Keratinocyte (primary cell): ENCODE measurements around the gene USP20. TPM values are rescaled to one million over a fixed set of nuclear protein-coding genes. Genes with fewer than 3 reads are reported as not detected.

ENCODE experiments used
- DNase-seq: peaks from one replicate; pipeline ENCODE4 v3.0.0-alpha.2; 2011; ENCODE audit warnings: low read depth, missing footprints, low spot score
- FAIRE-seq: peaks from 2 replicates; lab custom pipeline; 2011; peaks lifted over from hg19 to GRCh38; lab: Jason Lieb, UNC
- H2AFZ ChIP-seq: 2 replicates; pipeline ENCODE4 v1.6.0; 2012; ENCODE audit warnings: low read length, control low read depth, inconsistent platforms; ENCODE audit not compliant: control insufficient read depth
- H3K27ac ChIP-seq: 2 replicates; pipeline ENCODE4 v1.5.1; 2011; ENCODE audit warnings: low read length; ENCODE audit not compliant: control insufficient read depth, insufficient read depth
- H3K27me3 ChIP-seq: 3 replicates; pipeline ENCODE4 v1.6.0; 2011; ENCODE audit warnings: low read length; ENCODE audit not compliant: control insufficient read depth, insufficient read depth; ENCODE audit errors: extremely low read depth
- H3K36me3 ChIP-seq, 2 experiments: 2 replicates in 1 of 2; 3 replicates in 1 of 2; pipeline ENCODE4 v1.5.1; 2011; ENCODE audit warnings: low read length in 2 of 2, mild to moderate bottlenecking in 1 of 2; ENCODE audit not compliant: control insufficient read depth in 2 of 2, insufficient read depth in 2 of 2; ENCODE audit errors: extremely low read depth in 1 of 2
- H3K4me1 ChIP-seq: 3 replicates; pipeline ENCODE4 v1.5.1; 2011; ENCODE audit warnings: low read length; ENCODE audit not compliant: control insufficient read depth, insufficient read depth; ENCODE audit errors: extremely low read depth
- H3K4me2 ChIP-seq: 3 replicates; pipeline ENCODE4 v1.6.0; 2011; ENCODE audit warnings: low read depth, low read length; ENCODE audit not compliant: control insufficient read depth, insufficient read depth; ENCODE audit errors: extremely low read depth
- H3K4me3 ChIP-seq, 3 experiments: fragments of 200-600 bp in 1 of 3; sonication (generic) in 1 of 3; 2 replicates in 2 of 3; 3 replicates in 1 of 3; pipeline ENCODE4 v1.5.1; 2011 to 2016; ENCODE audit warnings: low read length in 3 of 3, mild to moderate bottlenecking in 3 of 3, control low read depth in 2 of 3, inconsistent platforms in 1 of 3, low read depth in 1 of 3, mixed read lengths in 1 of 3, mixed run types in 1 of 3, moderate library complexity in 1 of 3; ENCODE audit not compliant: control insufficient read depth in 2 of 3, insufficient read depth in 2 of 3; ENCODE audit errors: extremely low read depth in 1 of 3
- H3K79me2 ChIP-seq: 2 replicates; pipeline ENCODE4 v1.6.0; 2012; ENCODE audit warnings: low read length; ENCODE audit not compliant: control insufficient read depth, insufficient read depth
- H3K9ac ChIP-seq: 3 replicates; pipeline ENCODE4 v1.6.0; 2011; ENCODE audit warnings: low read length; ENCODE audit not compliant: control insufficient read depth, insufficient read depth; ENCODE audit errors: extremely low read depth
- H3K9me1 ChIP-seq: 3 replicates; pipeline ENCODE4 v1.6.0; 2011; ENCODE audit warnings: low read length; ENCODE audit not compliant: control insufficient read depth, insufficient read depth; ENCODE audit errors: extremely low read depth
- H3K9me3 ChIP-seq: 2 replicates; pipeline ENCODE4 v1.5.1; 2012; ENCODE audit warnings: low read depth, low read length; ENCODE audit not compliant: control insufficient read depth
- H4K20me1 ChIP-seq: 3 replicates; pipeline ENCODE4 v1.6.0; 2011; ENCODE audit warnings: low read length; ENCODE audit not compliant: control insufficient read depth, insufficient read depth; ENCODE audit errors: extremely low read depth
- EZH2 ChIP-seq: IDR thresholded peaks from one replicate; pipeline ENCODE4 v1.6.1; 2012; ENCODE audit warnings: inconsistent platforms, mild to moderate bottlenecking, low read length, moderate library complexity
- dilution Hi-C: fragments of 300-500 bp; cut with MboI; formaldehyde crosslinking; loops from one replicate; pipeline ENCODE4 v1.7.0; 2020; ENCODE audit warnings: low sequenced_read_pairs; ENCODE audit not compliant: extremely low pct_ligation_motif_present
- polyA plus RNA-seq, 5 experiments: library from polyadenylated mRNA; depleted of rRNA in 3 of 5; stranded (reverse) in 3 of 5; stranded (forward) in 1 of 5; unstranded in 1 of 5; fragments of >200 nt; gene quantifications; 1 replicate in 1 of 5; 2 replicates in 3 of 5; 3 replicates in 1 of 5; pipeline versions ENCODE4 v1.2.1 to v1.2.3, GENCODE V29; 2011 to 2012; ENCODE audit warnings: missing spikeins in 2 of 5, low read depth in 1 of 5, low replicate concordance in 1 of 5
- TF ChIP-seq, protein P1 (sequence below), 3 experiments: IDR thresholded peaks in 1 of 3; conservative IDR thresholded peaks in 1 of 3; optimal IDR thresholded peaks in 1 of 3; 2 replicates in 2 of 3; 3 replicates in 1 of 3; pipeline versions ENCODE3 to v1.5.1; 2011; ENCODE audit warnings: low read length in 3 of 3, mild to moderate bottlenecking in 3 of 3, moderate library complexity in 2 of 3, control low read depth in 1 of 3, inconsistent platforms in 1 of 3; ENCODE audit not compliant: insufficient read depth in 2 of 3; ENCODE audit errors: extremely low read depth in 1 of 3

The USP20 gene
- polyA plus RNA-seq, 1 donor (not counting 4 experiments of a cell fraction or from before 2014, with no cell fraction given), result 6.4 TPM

DNA sequence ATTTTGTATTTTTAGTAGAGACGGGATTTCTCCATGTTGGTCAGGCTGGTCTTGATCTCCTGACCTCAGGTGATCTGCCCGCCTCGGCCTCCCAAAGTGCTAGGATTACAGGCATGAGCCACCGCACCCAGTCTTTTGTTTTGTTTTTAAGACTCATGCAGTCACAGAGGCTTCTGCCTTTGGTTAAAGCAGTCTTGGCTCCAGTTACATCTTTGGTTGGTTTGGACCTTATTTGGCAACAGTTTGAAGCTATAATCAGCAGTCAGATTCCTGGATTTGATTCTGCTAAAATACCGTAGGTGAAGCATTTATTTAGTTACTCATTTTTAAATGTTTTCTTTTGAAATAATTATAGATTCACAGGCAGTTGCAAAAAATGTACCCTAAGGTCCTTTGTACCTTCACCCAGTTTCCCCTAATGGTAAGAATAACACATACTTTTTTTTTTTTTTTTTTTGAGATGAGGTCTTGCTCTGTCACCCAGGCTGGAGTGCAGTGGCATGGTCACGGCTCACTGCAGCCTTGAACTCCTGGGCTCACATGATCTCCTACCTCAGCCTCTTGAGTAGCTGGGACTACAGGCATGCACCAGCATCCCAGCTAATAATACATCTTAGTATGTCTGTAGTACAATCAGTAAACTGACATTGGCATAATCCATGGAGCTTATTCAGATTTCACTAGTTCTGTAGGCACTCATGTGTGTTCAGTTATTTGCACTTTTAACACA, 15.7 kb downstream of the USP20 start:
- H3K4me3 ChIP-seq, result no peak overlapping the region
- DNase-seq (no peak), FAIRE-seq (no peak)
- no peak overlapping the region for H3K27ac ChIP-seq
- TF ChIP-seq, protein P1, sequence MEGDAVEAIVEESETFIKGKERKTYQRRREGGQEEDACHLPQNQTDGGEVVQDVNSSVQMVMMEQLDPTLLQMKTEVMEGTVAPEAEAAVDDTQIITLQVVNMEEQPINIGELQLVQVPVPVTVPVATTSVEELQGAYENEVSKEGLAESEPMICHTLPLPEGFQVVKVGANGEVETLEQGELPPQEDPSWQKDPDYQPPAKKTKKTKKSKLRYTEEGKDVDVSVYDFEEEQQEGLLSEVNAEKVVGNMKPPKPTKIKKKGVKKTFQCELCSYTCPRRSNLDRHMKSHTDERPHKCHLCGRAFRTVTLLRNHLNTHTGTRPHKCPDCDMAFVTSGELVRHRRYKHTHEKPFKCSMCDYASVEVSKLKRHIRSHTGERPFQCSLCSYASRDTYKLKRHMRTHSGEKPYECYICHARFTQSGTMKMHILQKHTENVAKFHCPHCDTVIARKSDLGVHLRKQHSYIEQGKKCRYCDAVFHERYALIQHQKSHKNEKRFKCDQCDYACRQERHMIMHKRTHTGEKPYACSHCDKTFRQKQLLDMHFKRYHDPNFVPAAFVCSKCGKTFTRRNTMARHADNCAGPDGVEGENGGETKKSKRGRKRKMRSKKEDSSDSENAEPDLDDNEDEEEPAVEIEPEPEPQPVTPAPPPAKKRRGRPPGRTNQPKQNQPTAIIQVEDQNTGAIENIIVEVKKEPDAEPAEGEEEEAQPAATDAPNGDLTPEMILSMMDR (optimal IDR thresholded peaks at IDR 0.05 in 1 of 3, IDR thresholded peaks at IDR 0.05 in 1 of 3, conservative IDR thresholded peaks at IDR 0.05 in 1 of 3; ENCODE audit: extremely low read depth in 1 of 3, insufficient read depth in 2 of 3, low read length in 3 of 3), result no peak
- TF ChIP-seq EZH2, result no peak
- H3K27me3 ChIP-seq, result no peaks in the 10 kb centered on the region
- H3K9me1 ChIP-seq, result no peaks in the 10 kb centered on the region
- H3K9me3 ChIP-seq, result no peaks in the 10 kb centered on the region
- H3K79me2 ChIP-seq, result no peaks in the 10 kb centered on the region
- H3K9ac ChIP-seq, result no peak overlapping the region
- no peaks in the 10 kb centered on the region for H4K20me1 ChIP-seq
- H2AFZ ChIP-seq, result no peak overlapping the region
- no peak overlapping the region for H3K4me2 ChIP-seq
- peaks cover 8 to 17% of the 10 kb centered on the region in 2 experiments for H3K36me3 ChIP-seq
- no peaks in the 10 kb centered on the region for H3K4me1 ChIP-seq
- dilution Hi-C loops, result no loop called here

- Histone ChIP-seq H3K4me2 (no peak overlapping the region), H3K9ac (no peak overlapping the region), H3K36me3 (peaks cover 13 to 19% of the 10 kb centered on the region in 2 experiments), H3K79me2 (no peaks in the 10 kb centered on the region), H2AFZ (no peak overlapping the region), H4K20me1 (no peaks in the 10 kb centered on the region), H3K4me1 (no peaks in the 10 kb centered on the region), H3K4me3 (no peak overlapping the region), H3K9me3 (no peaks in the 10 kb centered on the region), H3K9me1 (no peaks in the 10 kb centered on the region), H3K27me3 (no peaks in the 10 kb centered on the region), H3K27ac (no peak overlapping the region)
- DNase-seq (no peak), FAIRE-seq (no peak)
- TF ChIP-seq, protein P1 (optimal IDR thresholded peaks at IDR 0.05 in 1 of 3, IDR thresholded peaks at IDR 0.05 in 1 of 3, conservative IDR thresholded peaks at IDR 0.05 in 1 of 3; ENCODE audit: extremely low read depth in 1 of 3, insufficient read depth in 2 of 3, low read length in 3 of 3), result no peak
- TF ChIP-seq EZH2, result no peak
- dilution Hi-C loops, result no loop called here
Measured at GRCh38 chr9:129851821-129852220, 16.6 kb downstream of the USP20 start.
